GM12878 (cell line): Measurements from ENCODE around the gene CRMP1. TPM values are rescaled to one million over a fixed set of nuclear protein-coding genes. Genes with fewer than 3 reads are reported as not detected.

ENCODE experiments used
- ATAC-seq: fragments of 200-7000 bp; cut with Tn5 transposase; 3 replicates; pipeline ENCODE4 v1.9.1; 2020; ENCODE audit warnings: mild to moderate bottlenecking, moderate library complexity
- BruUV-seq: library from RNA; stranded (reverse); fragments of 400-500 nt; replicated peaks from 2 replicates; lab custom pipeline; 2021; lab: Mats Ljungman, UMichigan
- CTCF ChIA-PET: fragments of 300-600 bp; sonication (Branson Sonifier 250); formaldehyde crosslinking; extraction: SDS; loops from one replicate; lab custom pipeline; 2021; ENCODE audit warnings: inconsistent platforms; lab: Yijun Ruan, JAX
- POLR2A ChIA-PET: fragments of 350-600 bp; formaldehyde crosslinking; extraction: SDS; loops from one replicate; lab custom pipeline; 2021; ENCODE audit warnings: inconsistent platforms; lab: Charles Lee
- RAD21 ChIA-PET: fragments of 300-600 bp; sonication (Branson Sonifier 250); formaldehyde crosslinking; loops from one replicate; lab custom pipeline; 2023; ENCODE audit warnings: antibody characterized with exemption; ENCODE audit not compliant: unreplicated experiment; lab: Charles Lee
- SMC1A ChIA-PET: fragments of 300-600 bp; sonication (Branson Sonifier 250); formaldehyde crosslinking; loops from one replicate; lab custom pipeline; 2023; ENCODE audit not compliant: unreplicated experiment, uncharacterized antibody; lab: Charles Lee
- DNase-seq: peaks from one replicate; pipeline ENCODE4 v3.0.0-alpha.2; 2011; ENCODE audit warnings: low read depth, low spot score
- FAIRE-seq: peaks from 3 replicates; lab custom pipeline; 2011; peaks lifted over from hg19 to GRCh38; lab: Jason Lieb, UNC
- H2AFZ ChIP-seq: 2 replicates; pipeline ENCODE4 v1.6.0; 2011; ENCODE audit warnings: low read depth, low read length, control low read depth; ENCODE audit not compliant: control insufficient read depth
- H3K27ac ChIP-seq: 2 replicates; pipeline ENCODE4 v1.5.1; 2011; ENCODE audit warnings: control low read depth; ENCODE audit not compliant: control insufficient read depth, insufficient read depth
- H3K27me3 ChIP-seq, 2 experiments: replicated peaks in 1 of 2; 2 replicates each; pipeline versions ENCODE4 v1.6.0 to v1.6.1; 2011; ENCODE audit warnings: low read length in 1 of 2; ENCODE audit not compliant: control insufficient read depth in 2 of 2, insufficient read depth in 2 of 2
- H3K36me3 ChIP-seq, 2 experiments: 2 replicates each; pipeline ENCODE4 v1.5.1; 2011; ENCODE audit warnings: low read length in 1 of 2; ENCODE audit not compliant: control insufficient read depth in 2 of 2, insufficient read depth in 2 of 2
- H3K4me1 ChIP-seq: 2 replicates; pipeline ENCODE4 v1.6.1; 2011; ENCODE audit warnings: mild to moderate bottlenecking, low read length, moderate library complexity, mixed read lengths; ENCODE audit not compliant: control insufficient read depth, insufficient read depth
- H3K4me2 ChIP-seq: 2 replicates; pipeline ENCODE4 v1.6.0; 2011; ENCODE audit warnings: control low read depth; ENCODE audit not compliant: control insufficient read depth, insufficient read depth
- H3K4me3 ChIP-seq: fragments of 200-600 bp; sonication (generic); 2 replicates; pipeline ENCODE4 v1.5.1; 2016
- H3K79me2 ChIP-seq: 2 replicates; pipeline ENCODE4 v1.6.0; 2011; ENCODE audit warnings: low read length; ENCODE audit not compliant: control insufficient read depth, insufficient read depth
- H3K9ac ChIP-seq: 2 replicates; pipeline ENCODE4 v1.8.0; 2011; ENCODE audit warnings: low read length, control low read depth, mixed read lengths; ENCODE audit not compliant: control insufficient read depth, insufficient read depth
- H3K9me3 ChIP-seq: replicated peaks from 3 replicates; pipeline ENCODE4 v1.5.1; 2011; ENCODE audit warnings: mild to moderate bottlenecking, low read length; ENCODE audit not compliant: control insufficient read depth, insufficient read depth
- H4K20me1 ChIP-seq: 2 replicates; pipeline ENCODE4 v1.6.0; 2011; ENCODE audit not compliant: control insufficient read depth, insufficient read depth
- CBX3 ChIP-seq: fragments of 200-600 bp; sonication (generic); IDR thresholded peaks from 2 replicates; pipeline ENCODE4 v1.6.1; 2016; ENCODE audit warnings: low read depth, borderline replicate concordance
- ESRRA ChIP-seq: IDR thresholded peaks from 2 replicates; pipeline ENCODE4 v1.6.1; 2012; ENCODE audit warnings: mild to moderate bottlenecking, low read length, improper control_type of control experiment
- WGBS: methylation state at CpG from one replicate; pipeline ENCODE4 v1.1.6; 2016; ENCODE audit warnings: low lambda C conversion rate; ENCODE audit not compliant: insufficient replicate concordance, insufficient coverage; ENCODE audit errors: missing lambda C conversion rate; 5-methylcytosine and 5-hydroxymethylcytosine counted together
- in situ Hi-C: fragments of 300-500 bp; cut with MboI; formaldehyde crosslinking; loops from 9 replicates; pipeline ENCODE4 v1.14.3; 2018; ENCODE audit warnings: mixed read lengths
- intact Hi-C: fragments of 100-400 bp; cut with micrococcal nuclease; formaldehyde crosslinking; loops from one replicate; pipeline ENCODE4 v1.14.2; 2022; ENCODE audit not compliant: unreplicated experiment
- polyA plus RNA-seq, 11 experiments: library from polyadenylated mRNA; depleted of rRNA in 4 of 11; unstranded in 6 of 11; stranded (reverse) in 5 of 11; fragments of >200 nt; fragmentation: Nextera tagmentation in 4 of 11; fragmentation: Illumina TruSeq in 1 of 11; extraction: Ambion mirVana in 4 of 11; extraction: Trizol in 1 of 11; gene quantifications; 1 replicate in 1 of 11; 2 replicates in 10 of 11; pipeline versions ENCODE4 v1.2.1 to v1.2.3, GENCODE V29; 2011 to 2016; ENCODE audit warnings: inconsistent platforms in 2 of 11, missing spikeins in 2 of 11, low read depth in 1 of 11
- total RNA-seq, 4 experiments: library from RNA; depleted of rRNA in 3 of 4; stranded (reverse); fragments of >200 nt in 3 of 4; fragmentation: Illumina TruSeq in 1 of 4; extraction: Trizol in 1 of 4; gene quantifications; 2 replicates each; pipeline versions ENCODE4 v1.2.1 to v1.2.3, GENCODE V29; 2013 to 2021
- TF ChIP-seq, protein P1 (sequence below): fragments of 450-650 bp; IDR thresholded peaks from 2 replicates; pipeline ENCODE4 v1.6.1; 2017; ENCODE audit warnings: mild to moderate bottlenecking, moderate library complexity

The CRMP1 gene
- total and polyA plus RNA-seq, 10 of the 15 experiments (the other 5 are each of a cell fraction or from before 2014, with no cell fraction given), result 0.03 to 1.4 (median 0.12) TPM; not detected in 2

- 5% methylated on average over 13 of the region's 13 CpGs for WGBS
- Histone ChIP-seq H3K4me2 (no peak overlapping the region), H4K20me1 (no peaks in the 10 kb centered on the region), H3K27me3 (no peaks in the 10 kb centered on the region), H3K79me2 (no peaks in the 10 kb centered on the region), H3K9me3 (no peaks in the 10 kb centered on the region; the same call in 2 of the 3 replicates), H3K4me1 (no peaks in the 10 kb centered on the region), H3K4me3 (no peak overlapping the region), H3K9ac (no peak overlapping the region), H3K36me3 (no peaks in the 10 kb centered on the region), H2AFZ (no peak overlapping the region), H3K27ac (no peak overlapping the region)
- DNase-seq (no peak), ATAC-seq (no peak), FAIRE-seq (no peak)
- no TSS peak for BruUV-seq
- RAD21 ChIA-PET, result no interaction called here
- SMC1A ChIA-PET, result no interaction called here
- in situ Hi-C loops, result no loop called here
- CTCF ChIA-PET, result no interaction called here
- POLR2A ChIA-PET, result no interaction called here
- intact Hi-C loops, result no loop called here
- TF ChIP-seq CBX3 (no peak), ESRRA (no peak)
- TF ChIP-seq, protein P1, sequence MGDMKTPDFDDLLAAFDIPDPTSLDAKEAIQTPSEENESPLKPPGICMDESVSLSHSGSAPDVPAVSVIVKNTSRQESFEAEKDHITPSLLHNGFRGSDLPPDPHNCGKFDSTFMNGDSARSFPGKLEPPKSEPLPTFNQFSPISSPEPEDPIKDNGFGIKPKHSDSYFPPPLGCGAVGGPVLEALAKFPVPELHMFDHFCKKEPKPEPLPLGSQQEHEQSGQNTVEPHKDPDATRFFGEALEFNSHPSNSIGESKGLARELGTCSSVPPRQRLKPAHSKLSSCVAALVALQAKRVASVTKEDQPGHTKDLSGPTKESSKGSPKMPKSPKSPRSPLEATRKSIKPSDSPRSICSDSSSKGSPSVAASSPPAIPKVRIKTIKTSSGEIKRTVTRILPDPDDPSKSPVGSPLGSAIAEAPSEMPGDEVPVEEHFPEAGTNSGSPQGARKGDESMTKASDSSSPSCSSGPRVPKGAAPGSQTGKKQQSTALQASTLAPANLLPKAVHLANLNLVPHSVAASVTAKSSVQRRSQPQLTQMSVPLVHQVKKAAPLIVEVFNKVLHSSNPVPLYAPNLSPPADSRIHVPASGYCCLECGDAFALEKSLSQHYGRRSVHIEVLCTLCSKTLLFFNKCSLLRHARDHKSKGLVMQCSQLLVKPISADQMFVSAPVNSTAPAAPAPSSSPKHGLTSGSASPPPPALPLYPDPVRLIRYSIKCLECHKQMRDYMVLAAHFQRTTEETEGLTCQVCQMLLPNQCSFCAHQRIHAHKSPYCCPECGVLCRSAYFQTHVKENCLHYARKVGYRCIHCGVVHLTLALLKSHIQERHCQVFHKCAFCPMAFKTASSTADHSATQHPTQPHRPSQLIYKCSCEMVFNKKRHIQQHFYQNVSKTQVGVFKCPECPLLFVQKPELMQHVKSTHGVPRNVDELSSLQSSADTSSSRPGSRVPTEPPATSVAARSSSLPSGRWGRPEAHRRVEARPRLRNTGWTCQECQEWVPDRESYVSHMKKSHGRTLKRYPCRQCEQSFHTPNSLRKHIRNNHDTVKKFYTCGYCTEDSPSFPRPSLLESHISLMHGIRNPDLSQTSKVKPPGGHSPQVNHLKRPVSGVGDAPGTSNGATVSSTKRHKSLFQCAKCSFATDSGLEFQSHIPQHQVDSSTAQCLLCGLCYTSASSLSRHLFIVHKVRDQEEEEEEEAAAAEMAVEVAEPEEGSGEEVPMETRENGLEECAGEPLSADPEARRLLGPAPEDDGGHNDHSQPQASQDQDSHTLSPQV, result no peak
Measured at GRCh38 chr4:5870701-5871100, 22.2 kb downstream of the CRMP1 start.
